NCI-H748 (cell line): ENCODE results near the gene MUC12.
"Not testable (repeated sequence)": the region's sequence is repeated elsewhere in the genome, so short reads cannot be mapped to it uniquely, and the experiment has no call there.

Source experiments
- DNase-seq: peaks from one replicate; lab custom pipeline; 2025; ENCODE audit not compliant: unreplicated experiment; lab: John Stamatoyannopoulos, UW

The MUC12 gene

DNA sequence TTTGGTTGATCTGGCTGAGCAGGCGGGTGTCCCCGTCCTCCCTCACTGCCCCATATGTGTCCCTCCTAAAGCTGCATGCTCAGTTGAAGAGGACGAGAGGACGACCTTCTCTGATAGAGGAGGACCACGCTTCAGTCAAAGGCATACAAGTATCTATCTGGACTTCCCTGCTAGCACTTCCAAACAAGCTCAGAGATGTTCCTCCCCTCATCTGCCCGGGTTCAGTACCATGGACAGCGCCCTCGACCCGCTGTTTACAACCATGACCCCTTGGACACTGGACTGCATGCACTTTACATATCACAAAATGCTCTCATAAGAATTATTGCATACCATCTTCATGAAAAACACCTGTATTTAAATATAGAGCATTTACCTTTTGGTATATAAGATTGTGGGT, 89.0 kb downstream of the MUC12 start:
- no peak for DNase-seq

DNA sequence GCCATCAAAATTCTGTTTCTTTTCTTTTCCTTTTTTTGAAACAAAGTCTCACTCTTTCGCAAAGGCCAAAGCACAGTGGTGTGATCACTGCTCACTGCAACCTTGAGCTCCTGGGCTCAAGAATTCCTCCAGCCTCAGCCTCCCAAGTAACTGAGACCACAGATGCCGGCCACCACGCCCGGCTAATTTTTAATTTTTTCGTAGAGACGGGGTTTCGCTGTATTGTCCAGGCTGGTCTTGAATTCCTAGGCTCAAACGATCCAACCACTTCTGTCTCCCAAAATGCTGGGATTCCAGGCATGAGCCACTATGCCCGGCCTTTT, 90.2 kb downstream of the MUC12 start:
- no peak for DNase-seq

DNA sequence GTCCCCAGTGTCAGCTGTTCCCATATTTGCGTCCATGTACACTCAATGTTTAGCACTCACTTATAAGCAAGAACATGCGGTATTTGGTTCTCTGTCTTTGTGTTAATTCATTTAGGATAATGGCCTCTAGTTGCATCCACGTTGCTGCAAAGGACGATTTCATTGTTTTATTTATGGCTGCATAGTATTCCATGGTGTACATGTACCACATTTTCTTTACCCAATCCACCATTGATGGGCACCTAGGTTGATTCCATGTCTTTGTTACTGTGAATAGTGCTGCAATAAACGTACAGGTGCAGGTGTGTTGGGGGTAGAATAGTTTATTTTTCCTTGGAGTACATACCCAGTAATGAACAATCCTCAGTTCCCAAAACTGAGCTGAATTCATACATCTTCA, 91.6 kb downstream of the MUC12 start:
- no peak for DNase-seq

DNA sequence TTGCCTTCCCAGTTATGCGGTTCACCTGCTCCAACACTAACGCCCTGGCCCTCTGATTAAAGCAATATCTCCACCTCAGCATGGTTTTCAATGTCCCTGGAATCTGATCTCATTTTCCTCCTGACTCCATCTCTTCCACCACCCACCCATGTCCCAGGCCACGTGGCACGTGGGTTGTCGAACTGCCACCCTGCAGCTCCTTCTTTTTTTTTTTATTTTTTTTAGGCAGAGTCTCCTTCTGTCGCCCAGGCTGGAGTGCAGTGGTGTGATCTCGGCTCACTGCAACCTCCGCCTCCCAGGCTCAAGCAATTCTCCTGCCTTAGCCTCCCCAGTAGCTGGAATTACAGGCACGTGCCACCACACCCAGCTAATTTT, 94.8 kb downstream of the MUC12 start:
- DNase-seq = not testable (repeated sequence)

DNA sequence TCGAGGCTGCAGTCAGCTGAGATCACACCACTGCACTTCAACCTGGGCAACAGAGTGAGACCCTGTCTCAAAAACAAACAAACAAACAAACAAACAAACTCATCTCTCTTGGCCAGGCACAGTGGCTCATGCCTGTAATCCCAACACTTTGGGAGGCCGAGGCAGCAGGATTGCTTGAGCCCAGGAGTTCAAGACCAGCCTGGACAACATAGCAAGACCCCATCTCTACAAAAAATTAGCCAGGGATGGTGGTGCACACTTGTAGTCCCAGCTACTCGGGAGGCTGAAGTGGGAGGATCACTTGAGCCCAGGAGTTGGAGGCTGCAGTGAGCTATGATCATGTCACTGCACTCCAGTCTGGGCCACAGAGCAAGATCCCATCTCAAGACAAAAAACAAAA, 95.8 kb downstream of the MUC12 start:
- not testable (repeated sequence) for DNase-seq

DNA sequence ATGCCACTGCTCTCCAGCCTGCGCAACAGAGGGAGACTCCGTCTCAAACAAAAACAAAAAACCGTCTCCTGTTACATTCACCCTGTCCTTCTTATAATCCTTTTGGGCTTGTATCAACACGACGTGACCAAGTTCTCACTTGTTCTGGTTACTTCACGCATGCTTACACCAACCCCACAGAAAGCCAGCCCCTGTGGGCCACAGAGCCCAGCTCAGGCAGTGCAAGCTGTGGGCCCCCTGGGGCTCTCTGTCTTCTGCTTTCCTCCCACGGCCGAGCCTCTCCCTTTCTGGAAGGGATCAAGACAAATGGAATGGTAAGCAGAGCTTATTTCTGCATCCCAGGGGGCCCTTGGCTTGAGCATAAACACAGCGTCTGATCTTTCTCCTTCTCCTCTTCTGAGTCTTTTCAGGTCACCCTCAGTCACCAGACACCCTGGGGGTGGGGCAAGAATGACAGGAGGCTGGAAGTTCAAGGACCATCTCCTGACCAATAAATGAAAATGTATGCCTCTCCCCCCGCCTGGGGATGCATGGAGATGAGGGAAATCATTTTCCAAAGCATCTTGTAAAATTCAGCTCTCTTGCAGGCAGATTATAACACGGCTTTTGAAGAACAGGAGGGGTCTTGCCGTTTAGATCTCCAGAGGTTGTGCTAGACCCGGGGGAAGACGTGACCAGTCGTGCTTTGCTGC, 96.9 kb downstream of the MUC12 start:
- no peak for DNase-seq

DNA sequence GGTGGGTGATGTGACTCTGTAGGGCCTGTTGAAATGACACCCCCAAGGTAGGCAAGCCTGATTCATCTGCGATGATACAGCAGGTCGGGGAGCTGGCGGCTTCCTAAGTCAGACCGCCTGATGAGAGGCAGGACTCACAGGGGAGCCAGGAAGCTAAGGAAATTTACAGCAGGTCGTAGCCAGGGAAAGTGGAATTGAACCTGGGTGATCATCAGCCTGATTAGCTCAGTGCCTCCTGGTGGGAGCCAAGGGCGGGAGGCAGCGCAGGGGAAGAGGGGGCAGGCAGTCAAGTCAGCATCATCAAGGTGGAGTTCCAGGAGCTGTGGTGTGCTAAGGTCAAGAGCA, 97.4 kb downstream of the MUC12 start:
- no peak for DNase-seq

DNA sequence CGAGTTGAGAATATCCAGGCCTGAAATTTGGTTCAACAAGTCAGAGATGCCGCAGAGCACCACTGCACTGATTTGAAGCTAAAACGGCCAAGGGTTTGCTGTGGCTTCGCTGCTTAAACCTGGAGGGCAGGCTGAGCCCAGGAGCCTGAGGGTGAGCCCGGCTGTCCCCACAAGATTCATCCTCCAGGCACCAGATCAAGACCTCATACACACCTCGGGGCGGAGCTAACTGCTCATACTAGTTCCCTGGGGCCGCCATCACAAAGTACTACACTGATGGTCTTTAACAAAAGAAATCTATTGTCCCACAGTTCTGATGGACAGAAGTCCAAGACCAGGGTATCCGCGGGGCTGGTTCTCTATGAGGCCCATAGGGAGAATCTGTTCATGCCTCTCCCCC, 99.0 kb downstream of the MUC12 start:
- no peak for DNase-seq
